Lower lobe of right lung (tissue), 2 donors: ENCODE results near the gene BCL2L11. TPM values are rescaled to one million over a fixed set of nuclear protein-coding genes. Genes with fewer than 3 reads are reported as not detected.

Experiments
- ATAC-seq, 2 donors: fragments of 200-7000 bp; cut with Tn5 transposase; one replicate each; pipeline ENCODE4 v1.9.1; 2020 to 2022; ENCODE audit warnings: mild to moderate bottlenecking in 2 of 2, moderate library complexity in 2 of 2
- DNase-seq: peaks from one replicate; pipeline ENCODE4 v3.0.0-alpha.2; 2020
- H3K27ac ChIP-seq: fragments of 200-600 bp; one replicate; pipeline ENCODE4 v1.8.0; 2022
- H3K27me3 ChIP-seq: fragments of 200-600 bp; one replicate; pipeline ENCODE4 v1.8.0; 2022; ENCODE audit warnings: low read depth
- H3K36me3 ChIP-seq: fragments of 200-600 bp; one replicate; pipeline ENCODE4 v1.8.0; 2022; ENCODE audit warnings: mild to moderate bottlenecking
- H3K4me1 ChIP-seq: fragments of 200-600 bp; one replicate; pipeline ENCODE4 v1.8.0; 2022
- H3K4me3 ChIP-seq: fragments of 200-600 bp; one replicate; pipeline ENCODE4 v1.8.0; 2022; ENCODE audit warnings: mild to moderate bottlenecking
- H3K9me3 ChIP-seq: fragments of 200-600 bp; one replicate; pipeline ENCODE4 v1.8.0; 2022
- intact Hi-C: fragments of 100-400 bp; cut with DNase I; formaldehyde crosslinking; loops from one replicate; pipeline ENCODE4 v1.11.0; 2022
- total RNA-seq: library from RNA; stranded (reverse); fragmentation: NEBNext Ultra II Directional; extraction: Animal tissue kit (Norgen Biotek cat#: 25700); gene quantifications from one replicate; pipeline ENCODE4 v1.2.1, GENCODE V29; 2021
- TF ChIP-seq, protein P1 (sequence below): fragments of 200-600 bp; IDR thresholded peaks from one replicate; pipeline ENCODE4 v1.8.0; 2022; ENCODE audit warnings: antibody characterized with exemption, mild to moderate bottlenecking
- donor health status: DM: no; HTN: yes; CAD: no; lungs with severe emphysema.

BCL2L11 gene
- total RNA-seq, 1 donor from 2014 or later: 23.7 TPM

DNA sequence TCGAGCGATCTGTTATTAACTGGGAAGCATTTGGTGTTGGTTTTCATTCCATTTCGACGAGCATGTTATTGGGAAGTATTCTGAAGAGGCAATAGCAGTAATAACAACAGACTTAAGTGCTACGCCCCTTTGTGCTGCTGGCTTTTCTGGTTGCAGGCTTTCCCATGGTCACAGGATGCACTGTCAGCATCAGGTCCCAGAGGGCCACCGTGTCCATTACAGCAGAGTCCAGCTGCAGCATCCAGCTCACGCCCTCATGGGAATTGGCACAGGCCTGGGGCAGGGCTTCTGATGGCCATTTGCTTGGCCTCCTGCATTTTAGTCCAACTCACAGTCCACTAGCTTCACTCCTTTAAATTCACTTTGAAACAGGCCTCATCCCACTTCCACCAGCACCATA, 44.4 kb downstream of the BCL2L11 start:
- ATAC-seq: no peak
- Histone ChIP-seq H3K27ac (no peak overlapping the region), H3K4me3 (no peak overlapping the region)

DNA sequence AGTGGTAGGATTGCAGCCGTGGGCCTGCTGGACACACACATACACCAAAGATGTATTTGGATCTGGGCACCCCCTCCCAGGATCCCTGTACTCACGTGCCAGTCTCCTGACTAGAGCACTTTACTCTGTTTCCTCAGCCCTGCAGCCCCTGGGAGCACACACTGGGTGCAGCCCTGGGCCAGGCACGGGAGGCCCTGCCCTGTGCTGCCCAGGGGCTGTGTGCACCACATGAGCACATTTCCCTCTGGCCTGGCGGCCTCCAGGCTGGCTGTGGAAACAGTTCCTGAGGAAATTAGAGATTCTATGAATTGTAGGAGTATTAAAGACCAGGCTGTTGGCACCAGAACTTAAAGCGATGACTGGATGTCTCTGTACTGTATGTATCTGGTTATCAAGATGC, 45.4 kb downstream of the BCL2L11 start:
- Histone ChIP-seq H3K4me3 (no peak overlapping the region), H3K4me1 (peaks cover 24% of the 10 kb centered on the region), H3K9me3 (no peaks in the 10 kb centered on the region), H3K36me3 (peaks cover 27% of the 10 kb centered on the region), H3K27ac (no peak overlapping the region), H3K27me3 (no peaks in the 10 kb centered on the region)
- intact Hi-C loops: no loop called here
- ATAC-seq: no peak
- TF ChIP-seq, protein P1, sequence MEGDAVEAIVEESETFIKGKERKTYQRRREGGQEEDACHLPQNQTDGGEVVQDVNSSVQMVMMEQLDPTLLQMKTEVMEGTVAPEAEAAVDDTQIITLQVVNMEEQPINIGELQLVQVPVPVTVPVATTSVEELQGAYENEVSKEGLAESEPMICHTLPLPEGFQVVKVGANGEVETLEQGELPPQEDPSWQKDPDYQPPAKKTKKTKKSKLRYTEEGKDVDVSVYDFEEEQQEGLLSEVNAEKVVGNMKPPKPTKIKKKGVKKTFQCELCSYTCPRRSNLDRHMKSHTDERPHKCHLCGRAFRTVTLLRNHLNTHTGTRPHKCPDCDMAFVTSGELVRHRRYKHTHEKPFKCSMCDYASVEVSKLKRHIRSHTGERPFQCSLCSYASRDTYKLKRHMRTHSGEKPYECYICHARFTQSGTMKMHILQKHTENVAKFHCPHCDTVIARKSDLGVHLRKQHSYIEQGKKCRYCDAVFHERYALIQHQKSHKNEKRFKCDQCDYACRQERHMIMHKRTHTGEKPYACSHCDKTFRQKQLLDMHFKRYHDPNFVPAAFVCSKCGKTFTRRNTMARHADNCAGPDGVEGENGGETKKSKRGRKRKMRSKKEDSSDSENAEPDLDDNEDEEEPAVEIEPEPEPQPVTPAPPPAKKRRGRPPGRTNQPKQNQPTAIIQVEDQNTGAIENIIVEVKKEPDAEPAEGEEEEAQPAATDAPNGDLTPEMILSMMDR: no peak
- DNase-seq: no peak

More for the DNA sequence above, 44.4 kb downstream of the BCL2L11 start:
- H3K4me1 ChIP-seq: peaks cover 26% of the 10 kb centered on the region
- no peaks in the 10 kb centered on the region for H3K9me3 ChIP-seq
- intact Hi-C loops: no loop called here
- H3K27me3 ChIP-seq: no peaks in the 10 kb centered on the region
- H3K36me3 ChIP-seq: peaks cover 27% of the 10 kb centered on the region
- TF ChIP-seq, protein P1: no peak
- DNase-seq: no peak

DNA sequence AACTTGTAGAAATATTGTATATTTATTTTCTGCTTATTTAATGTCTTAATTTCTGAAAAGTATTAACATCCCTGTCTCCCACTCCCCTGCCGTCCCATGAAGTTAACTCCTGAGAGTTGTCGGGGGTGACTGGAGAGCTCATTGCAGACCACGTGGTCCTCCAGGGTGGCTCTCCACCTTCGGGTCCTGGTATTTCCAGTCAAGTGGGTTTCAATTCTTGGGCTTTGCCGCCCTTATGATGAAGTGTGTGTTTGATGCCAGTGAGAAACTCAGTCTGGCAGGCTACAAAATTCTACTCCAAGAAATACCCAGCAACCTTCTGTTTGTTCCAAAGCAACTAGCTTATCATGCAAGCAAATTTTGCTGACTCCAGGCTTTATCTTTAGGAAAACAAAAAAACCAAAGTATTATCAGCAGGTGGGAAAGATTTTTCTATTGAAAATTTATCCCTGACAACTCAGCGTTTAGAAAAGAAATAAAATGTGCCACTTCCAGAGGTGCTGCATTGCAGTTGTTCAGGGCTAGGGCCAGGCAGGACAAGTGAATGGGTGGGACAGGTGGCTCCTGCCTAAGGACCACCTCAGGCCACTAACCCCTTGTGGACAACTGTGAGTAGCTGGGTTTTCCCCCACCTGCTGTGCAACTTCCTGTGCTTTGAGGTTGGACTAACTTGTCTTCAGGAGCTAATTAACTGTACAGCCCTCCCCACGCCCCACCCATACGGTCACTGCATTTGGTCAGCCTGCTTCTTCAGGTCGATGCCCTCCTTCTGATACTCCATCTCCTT, 46.6 kb downstream of the BCL2L11 start:
- no peak for ATAC-seq

DNA sequence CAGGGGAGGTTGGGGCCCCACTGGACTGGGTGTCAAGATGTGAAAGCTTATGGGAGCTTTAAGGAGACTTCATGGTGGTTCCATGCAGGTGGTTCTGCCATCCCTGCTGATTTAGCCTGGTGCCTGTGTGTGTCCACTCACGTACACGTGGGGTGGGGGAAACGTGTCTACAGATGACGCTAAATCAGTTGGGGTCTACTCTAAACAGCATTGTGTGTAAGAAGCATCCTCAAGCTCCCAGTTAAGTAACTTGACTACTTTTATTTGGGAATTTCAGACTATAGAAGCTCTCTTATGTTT, 47.1 kb downstream of the BCL2L11 start:
- Histone ChIP-seq H3K9me3 (no peaks in the 10 kb centered on the region), H3K4me1 (peaks cover 10% of the 10 kb centered on the region), H3K27me3 (peaks cover 2% of the 10 kb centered on the region), H3K27ac (no peak overlapping the region), H3K36me3 (peaks cover 27% of the 10 kb centered on the region), H3K4me3 (no peak overlapping the region)
- intact Hi-C loops: no loop called here
- no peak for ATAC-seq
- no peak for DNase-seq
- TF ChIP-seq, protein P1: no peak

More for the DNA sequence above, 46.6 kb downstream of the BCL2L11 start:
- no peak overlapping the region for H3K27ac ChIP-seq
- peaks cover 27% of the 10 kb centered on the region for H3K36me3 ChIP-seq
- no peak overlapping the region for H3K4me3 ChIP-seq
- no peaks in the 10 kb centered on the region for H3K9me3 ChIP-seq
- no peaks in the 10 kb centered on the region for H3K27me3 ChIP-seq
- TF ChIP-seq, protein P1: no peak
- peaks cover 13% of the 10 kb centered on the region for H3K4me1 ChIP-seq
- intact Hi-C loops: no loop called here
- DNase-seq: no peak

DNA sequence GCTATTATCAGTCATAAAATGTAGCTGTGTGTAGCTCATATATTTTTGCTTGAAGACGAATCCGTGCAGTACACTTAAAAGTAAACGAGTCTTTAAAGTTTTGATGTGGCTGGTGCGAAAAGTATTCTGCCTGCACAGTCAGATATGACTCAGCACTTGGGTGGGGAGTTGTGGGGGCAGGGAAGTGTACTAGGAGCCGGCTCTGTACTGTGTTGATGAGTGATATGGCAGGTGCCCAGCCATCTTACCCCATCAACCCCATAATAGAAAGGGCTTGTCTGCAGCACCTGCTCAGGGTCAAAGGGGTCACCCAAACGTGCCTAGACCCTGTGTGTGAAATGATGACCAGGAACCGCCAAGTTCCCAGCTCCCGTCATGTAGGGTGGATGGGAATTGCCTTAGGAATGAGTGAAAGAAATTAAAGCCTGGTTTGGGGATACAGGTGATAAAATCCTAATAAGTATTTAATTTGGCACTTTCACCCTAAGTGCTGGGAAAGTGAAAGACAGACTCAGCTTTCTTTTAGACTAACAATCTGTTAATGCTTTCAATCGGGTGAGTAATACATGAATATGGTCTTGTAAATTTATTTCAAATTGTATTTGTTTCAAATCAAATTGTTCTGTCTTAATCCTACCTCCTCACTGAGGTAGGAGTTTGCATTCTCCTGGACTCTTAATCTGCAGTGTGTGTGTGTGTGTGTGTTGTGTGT, 48.0 kb downstream of the BCL2L11 start:
- peaks cover 27% of the 10 kb centered on the region for H3K36me3 ChIP-seq
- no peak overlapping the region for H3K4me3 ChIP-seq
- DNase-seq (no peak), ATAC-seq (peak; percentile 54 to 72)
- intact Hi-C loops: no loop called here
- peaks cover under 1% of the 10 kb centered on the region for H3K4me1 ChIP-seq
- peaks cover 6% of the 10 kb centered on the region for H3K27me3 ChIP-seq
- TF ChIP-seq, protein P1: no peak
- H3K9me3 ChIP-seq: no peaks in the 10 kb centered on the region
- no peak overlapping the region for H3K27ac ChIP-seq
